GM21360 (cell line): ENCODE results near the gene GIPR.
"Not testable (repeated sequence)": the region's sequence is repeated elsewhere in the genome, so short reads cannot be mapped to it uniquely, and the experiment has no call there.

ENCODE experiments used
- ATAC-seq: cut with Tn5 transposase; IDR thresholded peaks from one replicate; pipeline ENCODE4 v1.9.1; 2021; ENCODE audit warnings: mild to moderate bottlenecking, moderate library complexity; ENCODE audit not compliant: unreplicated experiment

GIPR gene

DNA sequence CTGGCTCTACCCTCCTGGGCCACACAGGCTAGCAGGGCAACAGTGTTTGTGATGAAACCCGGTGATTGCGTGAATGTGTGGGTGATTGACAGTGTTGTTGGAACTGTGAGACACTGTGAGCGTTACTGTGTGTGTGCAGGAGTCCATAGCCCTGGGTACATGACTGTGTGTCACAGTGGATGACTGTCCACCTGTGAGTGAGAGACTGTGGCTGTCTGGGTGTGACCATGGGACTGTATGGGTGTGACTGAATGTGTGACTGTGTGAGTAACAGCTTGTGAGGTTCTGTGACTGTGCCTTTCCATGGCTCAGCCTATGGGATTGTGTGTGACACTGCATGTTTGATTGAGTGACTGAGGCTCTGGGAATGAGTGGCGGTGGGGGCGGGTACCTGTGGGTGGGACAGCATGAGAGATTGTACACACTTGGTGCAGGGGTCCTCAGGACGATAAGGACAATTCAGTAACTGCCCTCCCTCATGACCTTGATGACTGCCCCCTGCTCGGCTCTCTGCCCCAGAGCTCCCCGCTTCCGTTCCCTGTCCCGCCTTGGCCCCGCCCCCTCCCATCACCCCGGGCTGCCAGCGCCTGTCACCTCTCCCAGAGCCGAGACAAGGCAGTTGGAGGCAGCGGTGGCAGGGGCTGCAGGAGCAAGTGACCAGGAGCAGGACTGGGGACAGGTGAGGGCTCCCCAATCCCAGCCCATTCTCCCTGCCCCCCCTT is at the start of gene GIPR:
Gene GIPR (plus strand): TSS at position 602 of the 722 bp plus-strand sequence. CDS start 1,300 bp downstream, outside the sequence.
- no peak for ATAC-seq

DNA sequence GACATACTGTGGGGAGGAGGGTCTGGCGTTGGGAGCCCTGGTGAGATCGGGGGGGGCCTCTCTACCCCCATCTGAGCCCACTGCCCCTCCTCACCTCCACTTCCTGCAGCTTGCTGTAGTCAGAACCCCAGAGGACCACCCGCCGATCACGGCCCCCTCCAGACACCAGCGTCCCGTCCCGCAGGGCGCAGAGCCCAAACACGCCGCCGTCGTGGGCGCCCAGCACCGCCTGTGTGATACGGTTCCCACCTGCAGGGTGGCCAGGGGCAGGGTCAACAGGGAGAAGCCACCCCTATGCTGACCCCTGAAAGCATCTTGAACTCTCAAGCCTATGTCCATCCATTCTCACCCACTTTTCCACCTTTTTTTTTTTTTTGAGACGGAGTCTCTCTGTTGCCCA is 46.6 kb upstream of the GIPR start:
- no peak for ATAC-seq

GRCh38 chr19:45621976-45622503 is 46.0 kb upstream of the GIPR start:
- ATAC-seq, result no peak

DNA sequence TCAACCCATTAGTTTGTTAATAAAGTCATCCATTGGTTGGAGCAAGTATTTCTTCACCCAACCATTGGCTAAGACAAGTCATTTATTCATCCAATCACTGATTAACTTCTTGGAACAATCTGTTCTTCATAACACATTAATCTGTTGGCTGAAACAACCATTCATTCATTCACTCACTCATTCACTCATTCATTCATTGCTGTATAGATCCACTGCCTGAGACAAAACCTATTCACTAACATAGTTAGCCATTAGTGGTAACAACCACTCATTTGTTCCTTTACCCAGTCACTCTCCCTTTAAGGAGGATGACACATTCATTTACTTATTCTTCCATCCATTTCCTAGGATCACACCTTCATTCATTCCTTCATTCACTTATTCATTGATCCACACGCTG is 44.0 kb upstream of the GIPR start:
- ATAC-seq, result no peak

GRCh38 chr19:45628219-45628618 is 39.8 kb upstream of the GIPR start:
- ATAC-seq, result not testable (repeated sequence)

DNA sequence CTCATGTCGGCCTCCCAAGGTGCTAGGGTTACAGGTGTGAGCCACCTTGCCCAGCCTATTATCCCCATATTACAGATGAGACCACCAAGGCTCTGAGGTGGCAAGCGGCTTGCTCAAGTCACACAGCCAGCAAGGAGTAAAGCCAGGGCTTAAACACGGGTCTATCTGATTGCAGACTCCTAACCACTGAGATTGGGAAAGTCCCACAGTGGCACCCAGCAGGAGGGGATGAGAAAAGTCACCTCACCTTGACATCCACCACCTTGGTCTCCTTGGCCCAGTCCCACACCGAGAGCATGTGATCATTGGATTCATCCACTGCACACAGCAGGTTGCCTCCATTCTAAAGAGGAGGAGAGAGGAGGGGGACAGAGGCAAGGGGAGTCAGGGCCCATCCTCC is 38.3 kb upstream of the GIPR start:
- no peak for ATAC-seq

- ATAC-seq, result no peak
Observed at GRCh38 chr19:45630463-45630862, 37.6 kb upstream of the GIPR start.

DNA sequence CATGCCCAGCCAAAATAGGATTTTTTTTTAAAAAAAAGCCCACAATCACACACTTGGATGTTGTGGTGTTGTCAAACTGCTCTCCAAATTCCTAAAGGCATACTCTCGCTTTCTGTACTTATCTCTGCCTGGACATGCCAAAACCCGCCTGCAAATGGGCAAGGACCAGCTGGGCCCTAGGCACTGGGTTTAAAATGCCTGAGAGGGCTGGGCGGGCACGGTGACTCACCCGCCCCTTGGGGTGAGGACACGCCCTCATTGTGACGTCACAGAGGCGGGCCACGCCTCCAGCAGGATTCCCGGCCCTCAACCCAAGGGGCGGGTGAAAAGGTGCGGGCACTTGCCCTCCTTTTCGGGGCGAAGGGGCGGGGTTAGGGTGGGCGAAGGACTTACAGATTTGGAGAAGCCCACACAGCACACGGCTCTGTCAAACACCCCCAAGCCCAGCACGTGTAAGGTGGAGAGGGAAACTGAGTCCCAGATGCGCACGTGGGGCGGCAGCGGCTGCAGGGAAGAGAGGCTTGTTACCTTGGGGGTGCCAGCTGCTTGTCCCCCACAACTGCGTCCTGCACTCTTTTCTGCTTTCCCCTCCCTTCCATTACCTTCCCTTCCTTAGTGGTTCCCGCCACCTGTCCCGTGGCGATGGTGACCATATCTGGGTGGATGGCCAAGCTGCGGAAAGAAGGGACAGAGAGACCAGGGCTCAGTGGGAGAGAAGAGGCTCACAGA is 35.4 kb upstream of the GIPR start:
- no peak for ATAC-seq

DNA sequence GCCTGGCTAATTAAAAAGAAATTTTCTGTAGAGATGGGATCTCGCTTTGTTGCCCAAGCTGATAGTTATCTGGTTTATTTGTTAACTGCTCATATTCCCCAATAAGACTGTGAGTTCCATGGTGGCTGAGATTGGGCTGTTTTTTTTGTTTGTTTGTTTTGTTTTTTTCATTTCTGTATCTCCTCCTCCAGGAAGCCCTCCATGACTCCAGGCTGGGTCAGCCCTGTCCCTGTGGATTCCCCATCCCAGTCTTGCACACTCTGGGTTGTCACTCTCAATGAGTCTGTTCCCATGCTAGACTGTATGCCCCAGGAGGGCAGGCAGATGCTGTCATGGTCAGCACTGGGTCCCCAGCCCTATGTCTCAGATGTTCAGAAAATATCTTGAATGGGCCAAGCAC is 31.7 kb upstream of the GIPR start:
- no peak for ATAC-seq

- no peak for ATAC-seq
Observed at GRCh38 chr19:45636902-45637301, 31.1 kb upstream of the GIPR start.

GRCh38 chr19:45637890-45638667 is 29.9 kb upstream of the GIPR start:
- no peak for ATAC-seq

DNA sequence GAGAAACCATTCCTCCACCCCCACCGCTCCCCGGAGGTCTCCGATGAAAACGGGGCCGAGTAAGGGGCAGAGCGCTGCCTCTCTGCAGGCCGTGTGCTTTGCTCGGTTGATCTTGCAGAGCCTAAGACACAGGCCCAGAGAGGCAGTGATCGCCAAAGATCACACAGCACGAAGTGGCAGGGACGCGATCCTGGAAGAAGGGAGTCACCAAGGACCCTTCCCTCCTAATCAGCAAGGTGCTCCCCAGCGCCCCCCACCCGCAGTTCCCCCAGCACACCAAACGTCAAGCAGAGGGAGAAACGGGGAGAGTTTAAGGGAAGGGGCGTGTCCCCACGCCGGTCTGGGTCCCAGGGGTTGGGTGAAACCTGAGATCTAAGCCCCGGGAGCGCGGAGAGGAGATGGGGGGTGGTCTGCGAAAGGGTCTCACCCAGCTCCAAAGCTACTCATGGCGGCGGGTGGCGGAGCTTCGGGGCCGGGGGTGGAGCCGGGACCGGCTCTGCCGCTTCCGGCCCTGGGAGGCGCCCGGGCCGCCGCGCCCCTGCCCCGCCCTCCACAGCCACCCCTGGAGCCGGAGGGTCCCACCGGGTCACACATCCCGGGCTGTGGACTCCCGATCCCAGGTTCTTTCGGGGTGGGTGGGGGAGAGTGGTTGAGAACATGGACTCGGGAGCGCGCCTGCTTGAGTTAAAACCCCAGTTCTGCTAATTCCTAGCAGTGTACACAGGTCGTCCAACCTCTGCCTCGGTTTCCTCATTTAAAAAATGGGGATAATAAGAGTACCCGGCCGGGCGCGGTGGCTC is 28.9 kb upstream of the GIPR start, which contains the start of gene EML2:
Gene EML2 (minus strand): TSS at position 468 of the 800 bp plus-strand sequence. CDS start 21 bp downstream, at position 447.
- ATAC-seq, result no peak

GRCh38 chr19:45640849-45641273 is 27.2 kb upstream of the GIPR start:
- no peak for ATAC-seq

- no peak for ATAC-seq
Observed at GRCh38 chr19:45641274-45642105, 26.5 kb upstream of the GIPR start.

DNA sequence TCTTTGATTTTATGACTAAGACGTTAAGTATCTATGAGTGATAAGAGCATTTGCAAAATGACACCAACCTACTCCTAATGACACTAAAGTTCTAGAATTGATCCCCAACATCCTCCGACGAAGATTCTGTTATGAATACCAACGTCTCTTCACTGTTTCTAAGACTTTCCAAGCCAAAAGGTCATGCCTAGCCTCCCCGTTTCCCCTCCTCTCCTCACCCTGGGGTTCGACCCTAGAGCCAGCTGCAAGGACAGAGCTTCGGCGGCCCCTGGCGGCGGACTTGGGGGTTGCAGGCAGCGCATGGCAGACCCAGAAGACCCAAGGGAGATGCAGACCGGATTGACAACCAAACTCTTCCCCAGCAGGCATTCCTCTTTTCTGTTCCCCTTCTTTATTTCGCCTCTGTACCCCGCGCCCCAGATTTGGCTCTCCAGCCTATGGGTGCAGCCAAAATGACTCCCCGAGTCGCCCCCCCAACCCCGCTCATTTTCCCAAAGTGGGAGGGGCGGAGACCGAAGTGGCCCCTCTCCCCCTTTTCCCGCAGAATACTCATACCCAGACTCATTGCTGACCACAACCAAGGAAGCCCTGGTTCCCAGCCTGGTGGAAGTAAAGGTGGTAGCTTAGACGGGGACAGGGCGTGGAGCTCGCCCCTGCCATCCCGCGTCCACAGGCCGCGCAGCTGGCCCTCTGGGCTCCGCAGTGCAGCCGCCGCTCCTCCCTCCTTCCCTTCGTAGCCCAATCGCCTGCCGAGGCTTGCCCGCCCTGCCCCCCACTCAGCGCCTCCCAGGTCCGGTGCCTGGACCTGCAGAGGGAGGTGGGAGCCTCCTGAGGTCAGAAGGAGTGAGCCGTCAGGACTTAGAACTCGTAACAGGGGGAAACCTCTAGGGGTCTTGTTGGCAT is 24.7 kb upstream of the GIPR start:
- peak; percentile 38 for ATAC-seq

DNA sequence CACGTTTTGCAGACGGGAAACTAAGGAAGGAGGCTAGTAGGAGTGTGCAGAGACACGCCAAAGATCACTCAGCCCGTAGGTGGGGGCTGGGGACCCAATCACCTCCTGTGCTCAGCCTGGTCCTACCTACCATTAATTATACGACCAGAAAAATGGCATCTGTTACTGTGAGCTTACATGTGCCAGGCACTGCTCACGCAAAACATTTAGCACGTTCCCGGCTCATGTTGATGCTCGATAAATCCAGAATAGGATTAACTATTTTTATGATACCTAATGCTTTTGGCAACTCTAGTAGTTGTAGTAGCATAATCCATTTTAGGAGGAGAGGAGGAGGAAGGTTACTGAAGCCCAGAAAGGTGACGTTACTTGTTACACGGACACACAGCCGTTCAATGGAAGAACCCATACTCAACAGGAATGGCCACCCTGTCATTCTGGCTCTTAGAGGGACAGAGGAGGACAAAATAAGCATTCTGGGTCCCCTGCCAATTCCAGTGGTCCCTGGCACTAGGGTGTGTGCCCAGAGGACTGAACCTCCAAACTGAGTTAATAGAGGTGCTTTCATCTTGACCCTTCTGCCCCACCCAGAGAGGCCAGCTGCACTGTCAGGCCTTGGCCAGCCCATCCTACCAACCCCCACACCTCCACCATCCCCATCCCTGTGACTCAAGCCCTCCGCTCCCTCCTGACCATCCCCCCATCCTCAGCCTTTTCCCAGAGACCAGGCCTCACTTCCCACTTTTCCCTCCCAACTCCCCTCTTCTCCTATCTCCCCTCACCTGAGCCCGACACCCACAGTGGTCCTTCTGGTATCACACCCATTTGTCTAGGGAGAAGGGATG is 23.9 kb upstream of the GIPR start:
- no peak for ATAC-seq

DNA sequence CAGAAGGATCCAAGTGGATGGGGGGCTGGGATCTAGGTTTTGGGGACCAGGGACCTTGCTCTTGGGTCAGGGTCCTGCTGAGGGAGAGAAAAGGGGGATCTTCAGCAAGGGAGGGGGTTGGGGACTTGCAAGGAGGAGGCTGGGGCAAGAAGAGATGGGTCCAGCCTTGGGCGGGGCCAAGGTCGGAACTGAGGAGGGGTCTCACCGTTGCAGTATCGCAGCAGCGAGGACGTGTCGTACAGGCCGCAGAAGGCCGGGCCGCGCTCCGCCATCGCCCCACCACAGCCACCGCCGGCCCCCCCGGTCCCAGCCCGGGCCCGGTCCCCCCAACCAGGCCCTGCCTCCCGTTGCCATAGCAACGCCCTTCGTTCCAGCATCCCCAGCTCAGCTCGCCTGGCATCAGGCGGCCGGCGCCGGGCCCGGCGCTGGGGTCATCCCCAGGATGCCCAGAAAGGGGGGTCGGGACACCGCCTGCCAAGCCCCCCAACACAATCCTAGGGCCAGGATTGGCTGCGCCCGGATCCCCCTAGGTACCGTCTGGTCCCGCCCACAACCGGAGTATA is 22.9 kb upstream of the GIPR start:
- ATAC-seq, result no peak
